ENCODE data around the gene SETD1B.

Gene SETD1B

DNA sequence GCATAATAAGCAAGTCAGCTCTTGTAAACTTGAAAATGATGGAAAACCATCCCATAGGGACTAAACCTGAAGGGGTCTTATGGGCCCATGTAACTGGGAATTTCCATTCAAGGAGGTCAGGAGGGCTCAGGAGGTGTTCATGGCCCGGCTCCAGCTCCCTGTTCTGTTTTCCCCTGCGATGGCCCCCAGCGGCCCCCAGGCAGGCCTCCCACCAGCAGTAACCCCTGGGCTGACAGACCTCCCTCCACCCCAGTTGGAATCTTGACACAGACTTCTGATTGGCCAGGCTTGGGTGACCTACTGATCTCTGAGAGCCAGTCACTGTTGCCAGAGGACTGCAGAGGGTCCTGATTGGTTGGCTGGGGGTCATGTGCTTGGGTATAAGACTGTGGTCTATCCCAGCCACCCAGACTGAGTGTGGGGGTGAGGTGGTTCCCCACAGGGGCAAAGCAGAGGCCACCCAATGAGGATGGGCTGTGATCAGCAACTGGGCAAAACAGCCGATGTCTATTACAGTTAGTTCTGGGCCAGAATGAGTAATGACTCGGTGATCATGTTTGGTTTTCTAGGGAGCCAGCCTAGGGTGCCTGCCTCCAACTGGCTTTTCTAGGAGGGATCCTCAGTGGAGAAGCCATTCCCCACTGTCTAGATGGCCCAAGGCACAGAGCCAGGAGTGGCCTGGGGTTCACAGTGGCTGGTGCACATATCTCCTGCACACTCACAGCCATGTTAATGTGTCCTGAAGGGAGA is 37.3 kb upstream of the SETD1B start:
- Histone ChIP-seq H3K27ac (ENCODE audit: low read depth, low read length, poor library complexity, severe bottlenecking) (no peak overlapping the region), H2AFZ (ENCODE audit: low read length) (no peak overlapping the region), H3K4me3 (ENCODE audit: low read depth, low read length, poor library complexity, severe bottlenecking) (no peak overlapping the region), H3K9me2 (ENCODE audit: low read depth, low read length) (no peaks in the 10 kb centered on the region), H3K27me3 (ENCODE audit: insufficient read depth, low read length) (no peaks in the 10 kb centered on the region), H4K20me1 (ENCODE audit: insufficient read depth, low read length) (no peaks in the 10 kb centered on the region), H3F3A (ENCODE audit: insufficient read depth, low read length) (no peaks in the 10 kb centered on the region), H3K9me3 (ENCODE audit: low read length) (no peaks in the 10 kb centered on the region), H3K9ac (ENCODE audit: low read length) (no peak overlapping the region), H3K79me2 (ENCODE audit: insufficient read depth, low read length) (no peaks in the 10 kb centered on the region), H3K4me1 (ENCODE audit: insufficient read depth, low read length, severe bottlenecking) (peaks cover 6% of the 10 kb centered on the region), H3K4me2 (ENCODE audit: low read length) (no peak overlapping the region), H3K36me3 (ENCODE audit: insufficient read depth, low read length) (no peaks in the 10 kb centered on the region)
- TF ChIP-seq, protein P1, sequence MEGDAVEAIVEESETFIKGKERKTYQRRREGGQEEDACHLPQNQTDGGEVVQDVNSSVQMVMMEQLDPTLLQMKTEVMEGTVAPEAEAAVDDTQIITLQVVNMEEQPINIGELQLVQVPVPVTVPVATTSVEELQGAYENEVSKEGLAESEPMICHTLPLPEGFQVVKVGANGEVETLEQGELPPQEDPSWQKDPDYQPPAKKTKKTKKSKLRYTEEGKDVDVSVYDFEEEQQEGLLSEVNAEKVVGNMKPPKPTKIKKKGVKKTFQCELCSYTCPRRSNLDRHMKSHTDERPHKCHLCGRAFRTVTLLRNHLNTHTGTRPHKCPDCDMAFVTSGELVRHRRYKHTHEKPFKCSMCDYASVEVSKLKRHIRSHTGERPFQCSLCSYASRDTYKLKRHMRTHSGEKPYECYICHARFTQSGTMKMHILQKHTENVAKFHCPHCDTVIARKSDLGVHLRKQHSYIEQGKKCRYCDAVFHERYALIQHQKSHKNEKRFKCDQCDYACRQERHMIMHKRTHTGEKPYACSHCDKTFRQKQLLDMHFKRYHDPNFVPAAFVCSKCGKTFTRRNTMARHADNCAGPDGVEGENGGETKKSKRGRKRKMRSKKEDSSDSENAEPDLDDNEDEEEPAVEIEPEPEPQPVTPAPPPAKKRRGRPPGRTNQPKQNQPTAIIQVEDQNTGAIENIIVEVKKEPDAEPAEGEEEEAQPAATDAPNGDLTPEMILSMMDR (IDR thresholded peaks at IDR 0.05; ENCODE audit: low read length): no peak
- no peak for TF ChIP-seq EZH2 (IDR thresholded peaks at IDR 0.05; ENCODE audit: borderline replicate concordance, low read length)

DNA sequence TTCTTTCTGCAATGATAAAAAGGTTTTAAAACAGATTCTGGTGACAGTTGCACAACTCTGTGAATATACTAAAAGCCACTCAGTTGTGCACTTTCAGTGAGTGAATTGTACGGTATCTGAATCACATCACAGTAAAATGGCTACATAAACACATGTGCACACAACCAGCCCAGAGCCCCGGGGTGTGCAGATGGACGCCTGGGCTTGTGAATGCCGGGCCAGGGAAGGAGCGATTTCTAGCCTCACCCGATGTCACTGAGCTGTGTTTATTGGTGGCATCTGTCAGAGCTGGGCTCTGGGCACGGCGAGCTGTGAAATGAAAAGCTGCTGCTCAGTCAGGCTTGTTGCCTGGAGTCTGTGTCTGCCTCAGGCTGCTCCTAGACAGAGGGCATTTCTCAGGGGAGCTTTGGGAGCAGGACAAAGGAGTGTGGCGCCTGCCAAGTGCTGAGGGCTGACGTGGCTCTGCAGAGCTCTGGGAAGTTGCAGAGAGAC is 36.2 kb upstream of the SETD1B start:
- no peak for TF ChIP-seq EZH2 (IDR thresholded peaks at IDR 0.05; ENCODE audit: borderline replicate concordance, low read length)
- TF ChIP-seq, protein P1 (IDR thresholded peaks at IDR 0.05; ENCODE audit: low read length): no peak
- H3K27me3 ChIP-seq (ENCODE audit: insufficient read depth, low read length): no peaks in the 10 kb centered on the region
- peaks cover 6% of the 10 kb centered on the region for H3K4me1 ChIP-seq (ENCODE audit: insufficient read depth, low read length, severe bottlenecking)
- no peaks in the 10 kb centered on the region for H3K9me2 ChIP-seq (ENCODE audit: low read depth, low read length)
- H3K4me2 ChIP-seq (ENCODE audit: low read length): no peak overlapping the region
- H3F3A ChIP-seq (ENCODE audit: insufficient read depth, low read length): no peaks in the 10 kb centered on the region
- no peak overlapping the region for H3K9ac ChIP-seq (ENCODE audit: low read length)
- H3K27ac ChIP-seq (ENCODE audit: low read depth, low read length, poor library complexity, severe bottlenecking): no peak overlapping the region
- no peak overlapping the region for H3K4me3 ChIP-seq (ENCODE audit: low read depth, low read length, poor library complexity, severe bottlenecking)
- H3K36me3 ChIP-seq (ENCODE audit: insufficient read depth, low read length): no peaks in the 10 kb centered on the region
- no peaks in the 10 kb centered on the region for H3K9me3 ChIP-seq (ENCODE audit: low read length)
- H3K79me2 ChIP-seq (ENCODE audit: insufficient read depth, low read length): no peaks in the 10 kb centered on the region
- no peak overlapping the region for H2AFZ ChIP-seq (ENCODE audit: low read length)
- no peaks in the 10 kb centered on the region for H4K20me1 ChIP-seq (ENCODE audit: insufficient read depth, low read length)

DNA sequence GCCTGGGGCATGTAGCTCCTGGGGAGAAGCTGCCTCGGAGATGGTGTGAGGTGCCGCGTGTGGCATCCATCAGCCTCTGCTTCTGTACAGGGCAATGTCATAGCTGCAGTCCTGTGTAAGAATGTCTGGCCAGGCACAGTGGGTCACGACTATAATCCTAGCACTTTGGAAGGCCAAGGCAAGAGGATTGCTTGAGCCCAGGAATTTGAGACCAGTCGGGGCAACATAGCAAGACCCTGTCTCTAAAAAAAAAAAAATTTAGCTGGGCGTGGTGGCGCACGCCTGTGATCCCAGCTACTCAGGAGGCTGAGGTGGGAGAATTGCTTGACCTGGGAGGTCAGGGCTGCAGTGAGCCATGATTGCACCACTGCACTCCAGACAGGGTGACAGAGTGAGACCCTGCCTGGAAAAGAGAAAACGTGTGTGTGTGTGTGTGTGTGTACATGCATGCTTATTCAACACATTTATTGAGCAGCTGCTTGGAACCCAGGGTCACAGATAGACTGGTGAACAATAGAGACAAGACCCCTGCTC is 34.4 kb upstream of the SETD1B start:
- Histone ChIP-seq H4K20me1 (ENCODE audit: insufficient read depth, low read length) (no peaks in the 10 kb centered on the region), H3K4me1 (ENCODE audit: insufficient read depth, low read length, severe bottlenecking) (peaks cover 15% of the 10 kb centered on the region), H3K4me3 (ENCODE audit: low read depth, low read length, poor library complexity, severe bottlenecking) (no peak overlapping the region), H3K27me3 (ENCODE audit: insufficient read depth, low read length) (no peaks in the 10 kb centered on the region), H3K9me3 (ENCODE audit: low read length) (no peaks in the 10 kb centered on the region), H2AFZ (ENCODE audit: low read length) (no peak overlapping the region), H3K9ac (ENCODE audit: low read length) (no peak overlapping the region), H3K79me2 (ENCODE audit: insufficient read depth, low read length) (no peaks in the 10 kb centered on the region), H3K9me2 (ENCODE audit: low read depth, low read length) (no peaks in the 10 kb centered on the region), H3K4me2 (ENCODE audit: low read length) (no peak overlapping the region), H3F3A (ENCODE audit: insufficient read depth, low read length) (no peaks in the 10 kb centered on the region), H3K36me3 (ENCODE audit: insufficient read depth, low read length) (no peaks in the 10 kb centered on the region), H3K27ac (ENCODE audit: low read depth, low read length, poor library complexity, severe bottlenecking) (no peak overlapping the region)
- TF ChIP-seq, protein P1 (IDR thresholded peaks at IDR 0.05; ENCODE audit: low read length): no peak
- no peak for TF ChIP-seq EZH2 (IDR thresholded peaks at IDR 0.05; ENCODE audit: borderline replicate concordance, low read length)

All from OCI-LY1 (cell line).